ENCODE results near the gene CGB1.

CGB1 gene

GRCh38 chr19:49009828-49010227 is 26.9 kb downstream of the CGB1 start:
- H3K27ac Mint-ChIP-seq, result no peak overlapping the region
- peaks cover 0 to 2% of the 10 kb centered on the region in 2 donors for H3K4me1 Mint-ChIP-seq
- H3K27me3 Mint-ChIP-seq, result no peaks in the 10 kb centered on the region
- ATAC-seq (replicated peaks), result no peak
- no peak for DNase-seq
- H3K36me3 Mint-ChIP-seq, result peaks cover 36 to 50% of the 10 kb centered on the region in 2 donors
- H3K9me3 Mint-ChIP-seq, result no peaks in the 10 kb centered on the region
- no peak overlapping the region for H3K4me3 Mint-ChIP-seq

GRCh38 chr19:49006905-49007304 is 29.8 kb downstream of the CGB1 start:
- Mint-ChIP-seq H3K4me3 (no peak overlapping the region), H3K27ac (no peak overlapping the region), H3K4me1 (peaks cover 0 to 2% of the 10 kb centered on the region in 2 donors), H3K9me3 (no peaks in the 10 kb centered on the region), H3K36me3 (peaks cover 36 to 53% of the 10 kb centered on the region in 2 donors), H3K27me3 (no peaks in the 10 kb centered on the region)
- DNase-seq (no peak), ATAC-seq (replicated peaks) (no peak)

GRCh38 chr19:49004964-49005614 is 31.6 kb downstream of the CGB1 start:
- Mint-ChIP-seq H3K27me3 (no peaks in the 10 kb centered on the region), H3K27ac (no peak overlapping the region), H3K4me1 (no peaks in the 10 kb centered on the region), H3K36me3 (peaks cover 29 to 44% of the 10 kb centered on the region in 2 donors), H3K9me3 (no peaks in the 10 kb centered on the region), H3K4me3 (no peak overlapping the region)
- no peak for ATAC-seq (replicated peaks)
- no peak for DNase-seq

- Mint-ChIP-seq H3K4me3 (no peak overlapping the region), H3K4me1 (peaks cover 0 to 2% of the 10 kb centered on the region in 2 donors), H3K27me3 (no peaks in the 10 kb centered on the region), H3K9me3 (no peaks in the 10 kb centered on the region), H3K36me3 (peaks cover 26 to 46% of the 10 kb centered on the region in 2 donors), H3K27ac (no peak overlapping the region)
- ATAC-seq (replicated peaks) (no peak), DNase-seq (no peak)
These were observed 32.6 kb downstream of the CGB1 start for GRCh38 chr19:49004133-49004532.

GRCh38 chr19:48999481-49000325 is 37.0 kb downstream of the CGB1 start:
- H3K9me3 Mint-ChIP-seq, result no peaks in the 10 kb centered on the region
- DNase-seq (no peak), ATAC-seq (replicated peaks) (peak; percentile 81 to 82)
- H3K27ac Mint-ChIP-seq, result peak overlapping the region; percentile 25
- peaks cover 25 to 45% of the 10 kb centered on the region in 2 donors for H3K36me3 Mint-ChIP-seq
- peaks cover 15 to 21% of the 10 kb centered on the region in 2 donors for H3K4me1 Mint-ChIP-seq
- H3K4me3 Mint-ChIP-seq, result no peak overlapping the region
- H3K27me3 Mint-ChIP-seq, result no peaks in the 10 kb centered on the region

GRCh38 chr19:48997972-48998371 is 38.7 kb downstream of the CGB1 start:
- Mint-ChIP-seq H3K36me3 (peaks cover 19 to 40% of the 10 kb centered on the region in 2 donors), H3K9me3 (no peaks in the 10 kb centered on the region), H3K27me3 (no peaks in the 10 kb centered on the region), H3K27ac (no peak overlapping the region), H3K4me1 (peaks cover 20 to 31% of the 10 kb centered on the region in 2 donors), H3K4me3 (no peak overlapping the region)
- ATAC-seq (replicated peaks) (no peak), DNase-seq (no peak)

GRCh38 chr19:48994035-48994386 is 42.7 kb downstream of the CGB1 start:
- peaks cover 38 to 51% of the 10 kb centered on the region in 2 donors for H3K36me3 Mint-ChIP-seq
- H3K9me3 Mint-ChIP-seq, result no peaks in the 10 kb centered on the region
- peak overlapping the region; percentile 93 for H3K27ac Mint-ChIP-seq
- no peaks in the 10 kb centered on the region for H3K27me3 Mint-ChIP-seq
- DNase-seq (no peak), ATAC-seq (replicated peaks) (no peak)
- H3K4me1 Mint-ChIP-seq, result peaks cover 34 to 61% of the 10 kb centered on the region in 2 donors
- peak overlapping the region; percentile 90 to 92 for H3K4me3 Mint-ChIP-seq

- Mint-ChIP-seq H3K27me3 (no peaks in the 10 kb centered on the region), H3K4me3 (peak within 1 kb of the TSS; percentile 90 to 92), H3K27ac (peak within 1 kb of the TSS; percentile 93), H3K4me1 (peaks cover 34 to 67% of the 10 kb centered on the region in 2 donors), H3K36me3 (peaks cover 42 to 57% of the 10 kb centered on the region in 2 donors), H3K9me3 (no peaks in the 10 kb centered on the region)
- peak; percentile 94 for ATAC-seq (replicated peaks)
- peak; percentile 99 for DNase-seq
These were observed 43.3 kb downstream of the CGB1 start, which contains the start of the genes GYS1 and RUVBL2 for GRCh38 chr19:48993175-48994034. Gene GYS1 (minus strand): TSS chr19:48993309. CDS start chr19:48993112, 197 bp downstream. Gene RUVBL2 (plus strand): TSS chr19:48993887. CDS start chr19:48993912, 25 bp downstream.

- H3K36me3 Mint-ChIP-seq, result peaks cover 46 to 59% of the 10 kb centered on the region in 2 donors
- no peaks in the 10 kb centered on the region for H3K9me3 Mint-ChIP-seq
- H3K27ac Mint-ChIP-seq, result peak overlapping the region; percentile 93
- no peaks in the 10 kb centered on the region for H3K27me3 Mint-ChIP-seq
- ATAC-seq (replicated peaks) (peak in 1 of 2 donors; percentile 10), DNase-seq (no peak)
- peaks cover 35 to 70% of the 10 kb centered on the region in 2 donors for H3K4me1 Mint-ChIP-seq
- peak overlapping the region; percentile 90 to 92 for H3K4me3 Mint-ChIP-seq
These were observed 44.0 kb downstream of the CGB1 start for GRCh38 chr19:48992581-48993174.

GRCh38 chr19:48991873-48992580 is 44.7 kb downstream of the CGB1 start:
- ATAC-seq (replicated peaks) (no peak), DNase-seq (no peak)
- Mint-ChIP-seq H3K27me3 (no peaks in the 10 kb centered on the region), H3K4me3 (peak overlapping the region; percentile 90 to 92), H3K36me3 (peaks cover 49 to 63% of the 10 kb centered on the region in 2 donors), H3K27ac (peak overlapping the region; percentile 93), H3K4me1 (peaks cover 38 to 71% of the 10 kb centered on the region in 2 donors), H3K9me3 (no peaks in the 10 kb centered on the region)

GRCh38 chr19:48991011-48991609 is 45.6 kb downstream of the CGB1 start:
- Mint-ChIP-seq H3K9me3 (no peaks in the 10 kb centered on the region), H3K27ac (no peak overlapping the region)

GRCh38 chr19:48990400-48990799 is 46.3 kb downstream of the CGB1 start:
- Mint-ChIP-seq H3K9me3 (no peaks in the 10 kb centered on the region), H3K4me3 (no peak overlapping the region), H3K36me3 (peaks cover 56 to 72% of the 10 kb centered on the region in 2 donors), H3K4me1 (peaks cover 41 to 73% of the 10 kb centered on the region in 2 donors), H3K27me3 (no peaks in the 10 kb centered on the region), H3K27ac (peak overlapping the region; percentile 6)
- ATAC-seq (replicated peaks), result no peak
- DNase-seq, result no peak

More at GRCh38 chr19:48991011-48991609, 45.6 kb downstream of the CGB1 start:
- DNase-seq (no peak), ATAC-seq (replicated peaks) (no peak)
- Mint-ChIP-seq H3K4me3 (peak overlapping the region in 1 of 2 donors; percentile 90), H3K27me3 (no peaks in the 10 kb centered on the region), H3K36me3 (peaks cover 53 to 66% of the 10 kb centered on the region in 2 donors), H3K4me1 (peaks cover 41 to 74% of the 10 kb centered on the region in 2 donors)

Measured in stimulated activated naive B cell treated with anti-CD40 and anti-IgM and Interleukin-4, amounts not matched to agents 10 μg/mL and 1 μg/mL and 100 μg/mL, for 72 hours (primary cell).